Measurements from ENCODE around the gene SLC48A1.

SLC48A1 gene

GRCh38 chr12:47777741-47778558, 4.9 kb downstream of the SLC48A1 start:
- TF ChIP-seq FOXM1 (IDR thresholded peaks at IDR 0.05; ENCODE audit: borderline replicate concordance): no peak
- no peak for TF ChIP-seq SP1 (IDR thresholded peaks at IDR 0.05)
- no peak for TF ChIP-seq ELF4 (IDR thresholded peaks at IDR 0.05)
- TF ChIP-seq ARNT (IDR thresholded peaks at IDR 0.05): no peak
- TF ChIP-seq CTBP1 (IDR thresholded peaks at IDR 0.05; ENCODE audit: borderline replicate concordance): no peak
- no peak for TF ChIP-seq FOXA1 (IDR thresholded peaks at IDR 0.05)
- TF ChIP-seq HDGF (IDR thresholded peaks at IDR 0.05; ENCODE audit: borderline replicate concordance): no peak
- TF ChIP-seq ZNF384 (IDR thresholded peaks at IDR 0.05): no peak
- TF ChIP-seq PKNOX1 (IDR thresholded peaks at IDR 0.05): no peak
- no peak for TF ChIP-seq L3MBTL2 (conservative IDR thresholded peaks at IDR 0.05)
- TF ChIP-seq SUZ12 (IDR thresholded peaks at IDR 0.05): no peak
- no peak for TF ChIP-seq NFRKB (IDR thresholded peaks at IDR 0.05)
- TF ChIP-seq BHLHE40 (IDR thresholded peaks at IDR 0.05; ENCODE audit: borderline replicate concordance): no peak
- no peak for TF ChIP-seq FOXK2 (IDR thresholded peaks at IDR 0.05)
- TF ChIP-seq LEF1 (IDR thresholded peaks at IDR 0.05; ENCODE audit: borderline replicate concordance): no peak
- POLR2A ChIA-PET: interaction anchor here (1.1 to 2.5 kb wide), 3 partner anchors 10 to 34 kb away, joined by 3 to 6 read pairs (median 4); no protein-coding TSS in a partner anchor
- CTCF ChIA-PET: interaction anchor here (0.6 to 5.2 kb wide), 9 partner anchors 11 to 840 kb away, joined by 3 to 40 read pairs (median 5); no protein-coding TSS in a partner anchor
- no peak for DNase-seq (ENCODE audit: extremely low spot score)

- CTCF ChIA-PET: interaction anchor here (0.6 to 5.2 kb wide), 8 partner anchors 8 to 78 kb away, joined by 3 to 40 read pairs (median 3); no protein-coding TSS in a partner anchor
- TF ChIP-seq FOXM1 (IDR thresholded peaks at IDR 0.05; ENCODE audit: borderline replicate concordance) (no peak), HDGF (IDR thresholded peaks at IDR 0.05; ENCODE audit: borderline replicate concordance) (no peak), SUZ12 (IDR thresholded peaks at IDR 0.05) (no peak), FOXK2 (IDR thresholded peaks at IDR 0.05) (no peak), NFRKB (IDR thresholded peaks at IDR 0.05) (no peak), FOXA1 (IDR thresholded peaks at IDR 0.05) (no peak), ELF4 (IDR thresholded peaks at IDR 0.05) (no peak), CTBP1 (IDR thresholded peaks at IDR 0.05; ENCODE audit: borderline replicate concordance) (no peak), SP1 (IDR thresholded peaks at IDR 0.05) (no peak), TARDBP (IDR thresholded peaks at IDR 0.05) (no peak), BHLHE40 (IDR thresholded peaks at IDR 0.05; ENCODE audit: borderline replicate concordance) (no peak), L3MBTL2 (conservative IDR thresholded peaks at IDR 0.05) (no peak), PKNOX1 (IDR thresholded peaks at IDR 0.05) (no peak), LEF1 (IDR thresholded peaks at IDR 0.05; ENCODE audit: borderline replicate concordance) (no peak), ZNF384 (IDR thresholded peaks at IDR 0.05) (no peak), ARNT (IDR thresholded peaks at IDR 0.05) (no peak)
- DNase-seq (ENCODE audit: extremely low spot score): no peak
- POLR2A ChIA-PET: interaction anchor here (0.8 to 1.6 kb wide), 3 partner anchors 9 to 21 kb away, joined by 3 to 4 read pairs (median 3); no protein-coding TSS in a partner anchor
Measured at GRCh38 chr12:47778881-47779280, 5.8 kb downstream of the SLC48A1 start.

- TF ChIP-seq ARNT (IDR thresholded peaks at IDR 0.05) (no peak), ZNF384 (IDR thresholded peaks at IDR 0.05) (no peak), FOXA1 (IDR thresholded peaks at IDR 0.05) (no peak), TARDBP (IDR thresholded peaks at IDR 0.05) (no peak), FOXM1 (IDR thresholded peaks at IDR 0.05; ENCODE audit: borderline replicate concordance) (no peak), ELF4 (IDR thresholded peaks at IDR 0.05) (no peak), SP1 (IDR thresholded peaks at IDR 0.05) (no peak), FOXK2 (IDR thresholded peaks at IDR 0.05) (no peak), HDGF (IDR thresholded peaks at IDR 0.05; ENCODE audit: borderline replicate concordance) (no peak), L3MBTL2 (conservative IDR thresholded peaks at IDR 0.05) (no peak), SUZ12 (IDR thresholded peaks at IDR 0.05) (no peak), LEF1 (IDR thresholded peaks at IDR 0.05; ENCODE audit: borderline replicate concordance) (no peak), CTBP1 (IDR thresholded peaks at IDR 0.05; ENCODE audit: borderline replicate concordance) (no peak), BHLHE40 (IDR thresholded peaks at IDR 0.05; ENCODE audit: borderline replicate concordance) (no peak)
- ChIA-PET CTCF (interaction anchor here (0.6 to 5.2 kb wide), 6 partner anchors 9 to 47 kb away, joined by 3 to 40 read pairs (median 4); no protein-coding TSS in a partner anchor), POLR2A (interaction anchor here (0.8 kb wide), 1 partner anchor 10 kb away, joined by 3 read pairs; no protein-coding TSS in a partner anchor)
- DNase-seq (ENCODE audit: extremely low spot score): peak; percentile 86
Measured at GRCh38 chr12:47779301-47779942, 6.4 kb downstream of the SLC48A1 start.

GRCh38 chr12:47779943-47780504, 7.0 kb downstream of the SLC48A1 start:
- ChIA-PET CTCF (interaction anchor here (0.6 to 1.7 kb wide), 3 partner anchors 10 to 38 kb away, joined by 3 to 5 read pairs (median 4); no protein-coding TSS in a partner anchor), POLR2A (interaction anchor here (0.8 kb wide), 1 partner anchor 10 kb away, joined by 3 read pairs; no protein-coding TSS in a partner anchor)
- no peak for DNase-seq (ENCODE audit: extremely low spot score)
- TF ChIP-seq ARNT (IDR thresholded peaks at IDR 0.05) (no peak), NFRKB (IDR thresholded peaks at IDR 0.05) (no peak), FOXK2 (IDR thresholded peaks at IDR 0.05) (no peak), ELF4 (IDR thresholded peaks at IDR 0.05) (no peak), CTBP1 (IDR thresholded peaks at IDR 0.05; ENCODE audit: borderline replicate concordance) (no peak), FOXM1 (IDR thresholded peaks at IDR 0.05; ENCODE audit: borderline replicate concordance) (no peak), LEF1 (IDR thresholded peaks at IDR 0.05; ENCODE audit: borderline replicate concordance) (no peak), ZNF384 (IDR thresholded peaks at IDR 0.05) (no peak), SP1 (IDR thresholded peaks at IDR 0.05) (no peak), FOXA1 (IDR thresholded peaks at IDR 0.05) (no peak), PKNOX1 (IDR thresholded peaks at IDR 0.05) (no peak), TARDBP (IDR thresholded peaks at IDR 0.05) (no peak), HDGF (IDR thresholded peaks at IDR 0.05; ENCODE audit: borderline replicate concordance) (no peak), SUZ12 (IDR thresholded peaks at IDR 0.05) (no peak), BHLHE40 (IDR thresholded peaks at IDR 0.05; ENCODE audit: borderline replicate concordance) (no peak), L3MBTL2 (conservative IDR thresholded peaks at IDR 0.05) (no peak)

Measured in HEK293T (cell line).